HuH-7.5 (cell line): ENCODE measurements around the gene ZGPAT.

ENCODE experiments used
- DNase-seq: peaks from one replicate; pipeline ENCODE4 v3.0.0; 2011; ENCODE audit warnings: low spot score

The ZGPAT gene

DNA sequence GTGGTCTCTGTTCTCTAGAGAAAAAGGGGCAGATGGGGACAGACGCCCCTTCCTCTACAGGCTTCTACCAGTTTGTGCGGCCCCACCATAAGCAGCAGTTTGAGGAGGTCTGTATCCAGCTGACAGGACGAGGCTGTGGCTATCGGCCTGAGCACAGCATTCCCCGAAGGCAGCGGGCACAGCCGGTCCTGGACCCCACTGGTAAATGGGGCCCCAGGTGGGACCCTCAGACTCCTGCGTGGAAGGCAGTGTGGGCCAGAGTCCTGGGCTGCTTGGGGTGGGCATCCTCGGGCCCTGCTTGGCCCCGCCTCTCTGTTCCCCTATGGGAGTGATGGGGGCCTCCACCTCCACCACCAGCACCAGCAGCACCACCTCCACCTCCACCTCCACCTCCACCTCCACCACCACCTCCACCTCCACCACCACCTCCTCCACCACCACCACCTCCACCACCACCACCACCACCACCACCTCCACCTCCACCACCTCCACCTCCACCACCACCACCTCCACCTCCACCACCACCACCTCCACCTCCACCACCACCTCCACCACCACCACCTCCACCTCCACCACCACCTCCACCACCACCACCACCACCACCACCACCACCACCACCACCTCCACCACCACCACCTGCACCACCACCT lies 14.6 kb upstream of the ZGPAT start:
- DNase-seq: no peak

DNA sequence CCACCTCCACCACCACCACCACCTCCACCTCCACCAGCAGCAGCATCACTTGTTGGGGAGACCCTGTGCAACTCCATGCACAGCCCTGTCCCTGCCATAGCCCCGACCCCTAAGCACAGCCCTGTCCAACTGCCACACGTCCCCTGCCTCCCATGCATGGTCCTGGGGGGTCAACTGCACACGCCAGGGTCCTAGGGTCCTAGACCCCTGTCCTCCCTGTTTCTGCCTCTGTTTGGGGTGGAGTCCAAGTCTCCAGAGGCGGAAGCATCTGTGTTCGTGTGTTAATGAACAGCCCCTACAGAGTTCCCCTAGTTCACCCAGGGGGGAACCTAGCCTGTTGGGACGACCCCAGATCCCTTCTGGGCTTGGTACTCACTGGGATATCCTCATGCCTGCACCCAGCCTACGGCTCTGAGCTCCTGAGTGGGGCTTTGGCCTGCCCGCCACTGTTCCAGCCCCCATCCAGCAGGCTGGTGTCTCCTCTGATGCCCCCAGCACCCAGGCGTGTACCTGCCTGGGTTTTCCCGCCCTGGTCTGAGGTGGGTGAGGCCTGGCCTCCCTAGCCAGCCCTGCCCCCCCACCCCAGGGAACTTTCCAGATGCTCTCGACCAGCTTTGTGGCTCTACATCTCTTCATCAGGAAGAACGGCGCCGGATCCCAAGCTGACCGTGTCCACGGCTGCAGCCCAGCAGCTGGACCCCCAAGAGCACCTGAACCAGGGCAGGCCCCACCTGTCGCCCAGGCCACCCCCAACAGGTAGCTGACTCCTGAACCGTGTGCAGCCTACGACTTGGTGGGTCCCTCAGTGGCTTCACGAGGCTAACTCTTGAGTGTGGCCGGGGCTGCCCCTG lies 13.9 kb upstream of the ZGPAT start:
- DNase-seq: no peak

DNA sequence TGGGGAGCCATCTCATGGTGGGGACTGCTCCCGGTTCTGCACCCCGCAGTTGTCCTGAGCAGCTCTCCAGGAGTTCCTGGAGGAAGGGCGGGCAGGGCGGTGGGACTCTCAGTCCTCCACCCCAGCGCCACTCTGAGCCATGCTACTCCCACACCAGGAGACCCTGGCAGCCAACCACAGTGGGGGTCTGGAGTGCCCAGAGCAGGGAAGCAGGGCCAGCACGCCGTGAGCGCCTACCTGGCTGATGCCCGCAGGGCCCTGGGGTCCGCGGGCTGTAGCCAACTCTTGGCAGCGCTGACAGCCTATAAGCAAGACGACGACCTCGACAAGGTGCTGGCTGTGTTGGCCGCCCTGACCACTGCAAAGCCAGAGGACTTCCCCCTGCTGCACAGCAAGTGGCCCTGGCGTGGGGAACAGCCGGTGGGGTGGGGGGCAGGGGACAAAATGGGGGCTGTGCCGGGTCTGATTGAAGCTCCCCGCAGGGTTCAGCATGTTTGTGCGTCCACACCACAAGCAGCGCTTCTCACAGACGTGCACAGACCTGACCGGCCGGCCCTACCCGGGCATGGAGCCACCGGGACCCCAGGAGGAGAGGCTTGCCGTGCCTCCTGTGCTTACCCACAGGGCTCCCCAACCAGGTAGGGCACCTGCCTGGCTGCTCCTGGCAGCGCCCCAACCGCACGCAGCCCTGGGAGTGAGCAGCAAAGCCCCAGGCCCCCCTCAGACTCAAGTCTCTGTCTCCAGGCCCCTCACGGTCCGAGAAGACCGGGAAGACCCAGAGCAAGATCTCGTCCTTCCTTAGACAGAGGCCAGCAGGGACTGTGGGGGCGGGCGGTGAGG lies 13.0 kb upstream of the ZGPAT start:
- no peak for DNase-seq

DNA sequence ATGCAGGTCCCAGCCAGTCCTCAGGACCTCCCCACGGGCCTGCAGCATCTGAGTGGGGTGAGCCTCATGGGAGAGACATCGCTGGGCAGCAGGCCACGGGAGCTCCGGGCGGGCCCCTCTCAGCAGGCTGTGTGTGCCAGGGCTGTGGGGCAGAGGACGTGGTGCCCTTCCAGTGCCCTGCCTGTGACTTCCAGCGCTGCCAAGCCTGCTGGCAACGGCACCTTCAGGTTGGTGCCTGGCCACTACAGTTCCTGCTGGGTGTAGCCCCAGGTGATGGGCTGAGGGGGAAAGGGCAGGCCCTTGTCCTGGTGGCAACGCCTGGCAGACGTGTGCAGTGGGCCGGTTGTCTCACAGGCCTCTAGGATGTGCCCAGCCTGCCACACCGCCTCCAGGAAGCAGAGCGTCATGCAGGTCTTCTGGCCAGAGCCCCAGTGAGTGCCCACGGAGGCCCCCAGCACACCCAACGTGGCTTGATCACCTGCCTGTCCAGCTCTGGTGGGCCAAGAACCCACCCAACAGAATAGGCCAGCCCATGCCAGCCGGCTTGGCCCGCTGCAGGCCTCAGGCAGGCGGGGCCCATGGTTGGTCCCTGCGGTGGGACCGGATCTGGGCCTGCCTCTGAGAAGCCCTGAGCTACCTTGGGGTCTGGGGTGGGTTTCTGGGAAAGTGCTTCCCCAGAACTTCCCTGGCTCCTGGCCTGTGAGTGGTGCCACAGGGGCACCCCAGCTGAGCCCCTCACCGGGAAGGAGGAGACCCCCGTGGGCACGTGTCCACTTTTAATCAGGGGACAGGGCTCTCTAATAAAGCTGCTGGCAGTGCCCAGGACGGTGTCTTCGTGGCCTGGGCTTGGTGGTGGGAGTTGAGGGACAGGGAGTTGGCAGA lies 12.2 kb upstream of the ZGPAT start:
- no peak for DNase-seq

DNA sequence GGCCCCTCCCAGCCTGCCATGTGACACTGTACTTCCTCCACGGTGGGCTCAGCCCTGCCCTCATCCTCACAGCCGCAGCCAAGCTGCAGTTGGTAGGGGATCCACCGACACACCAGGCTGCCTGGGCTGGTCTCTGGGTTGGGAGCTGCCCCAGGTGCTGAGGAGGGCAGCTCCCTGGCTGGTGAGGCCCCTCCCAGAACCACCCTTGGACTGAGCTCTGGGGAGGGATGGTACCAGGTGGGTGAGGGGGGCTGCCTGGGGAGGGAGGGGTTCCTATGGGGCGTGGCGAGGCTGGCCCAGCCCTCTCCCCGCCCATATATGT lies 11.6 kb upstream of the ZGPAT start:
- no peak for DNase-seq

DNA sequence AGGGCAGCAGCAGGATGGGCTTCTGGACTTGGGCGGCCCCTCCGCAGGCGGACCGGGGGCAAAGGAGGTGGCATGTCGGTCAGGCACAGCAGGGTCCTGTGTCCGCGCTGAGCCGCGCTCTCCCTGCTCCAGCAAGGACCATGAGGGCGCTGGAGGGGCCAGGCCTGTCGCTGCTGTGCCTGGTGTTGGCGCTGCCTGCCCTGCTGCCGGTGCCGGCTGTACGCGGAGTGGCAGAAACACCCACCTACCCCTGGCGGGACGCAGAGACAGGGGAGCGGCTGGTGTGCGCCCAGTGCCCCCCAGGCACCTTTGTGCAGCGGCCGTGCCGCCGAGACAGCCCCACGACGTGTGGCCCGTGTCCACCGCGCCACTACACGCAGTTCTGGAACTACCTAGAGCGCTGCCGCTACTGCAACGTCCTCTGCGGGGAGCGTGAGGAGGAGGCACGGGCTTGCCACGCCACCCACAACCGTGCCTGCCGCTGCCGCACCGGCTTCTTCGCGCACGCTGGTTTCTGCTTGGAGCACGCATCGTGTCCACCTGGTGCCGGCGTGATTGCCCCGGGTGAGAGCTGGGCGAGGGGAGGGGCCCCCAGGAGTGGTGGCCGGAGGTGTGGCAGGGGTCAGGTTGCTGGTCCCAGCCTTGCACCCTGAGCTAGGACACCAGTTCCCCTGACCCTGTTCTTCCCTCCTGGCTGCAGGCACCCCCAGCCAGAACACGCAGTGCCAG lies 11.0 kb upstream of the ZGPAT start, which contains the start of gene TNFRSF6B:
Gene TNFRSF6B (plus strand): TSS at position 25 of the 729 bp plus-strand sequence. CDS start 116 bp downstream, at position 141.
- no peak for DNase-seq

DNA sequence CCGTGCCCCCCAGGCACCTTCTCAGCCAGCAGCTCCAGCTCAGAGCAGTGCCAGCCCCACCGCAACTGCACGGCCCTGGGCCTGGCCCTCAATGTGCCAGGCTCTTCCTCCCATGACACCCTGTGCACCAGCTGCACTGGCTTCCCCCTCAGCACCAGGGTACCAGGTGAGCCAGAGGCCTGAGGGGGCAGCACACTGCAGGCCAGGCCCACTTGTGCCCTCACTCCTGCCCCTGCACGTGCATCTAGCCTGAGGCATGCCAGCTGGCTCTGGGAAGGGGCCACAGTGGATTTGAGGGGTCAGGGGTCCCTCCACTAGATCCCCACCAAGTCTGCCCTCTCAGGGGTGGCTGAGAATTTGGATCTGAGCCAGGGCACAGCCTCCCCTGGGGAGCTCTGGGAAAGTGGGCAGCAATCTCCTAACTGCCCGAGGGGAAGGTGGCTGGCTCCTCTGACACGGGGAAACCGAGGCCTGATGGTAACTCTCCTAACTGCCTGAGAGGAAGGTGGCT lies 10.4 kb upstream of the ZGPAT start:
- peak; percentile 29 for DNase-seq

DNA sequence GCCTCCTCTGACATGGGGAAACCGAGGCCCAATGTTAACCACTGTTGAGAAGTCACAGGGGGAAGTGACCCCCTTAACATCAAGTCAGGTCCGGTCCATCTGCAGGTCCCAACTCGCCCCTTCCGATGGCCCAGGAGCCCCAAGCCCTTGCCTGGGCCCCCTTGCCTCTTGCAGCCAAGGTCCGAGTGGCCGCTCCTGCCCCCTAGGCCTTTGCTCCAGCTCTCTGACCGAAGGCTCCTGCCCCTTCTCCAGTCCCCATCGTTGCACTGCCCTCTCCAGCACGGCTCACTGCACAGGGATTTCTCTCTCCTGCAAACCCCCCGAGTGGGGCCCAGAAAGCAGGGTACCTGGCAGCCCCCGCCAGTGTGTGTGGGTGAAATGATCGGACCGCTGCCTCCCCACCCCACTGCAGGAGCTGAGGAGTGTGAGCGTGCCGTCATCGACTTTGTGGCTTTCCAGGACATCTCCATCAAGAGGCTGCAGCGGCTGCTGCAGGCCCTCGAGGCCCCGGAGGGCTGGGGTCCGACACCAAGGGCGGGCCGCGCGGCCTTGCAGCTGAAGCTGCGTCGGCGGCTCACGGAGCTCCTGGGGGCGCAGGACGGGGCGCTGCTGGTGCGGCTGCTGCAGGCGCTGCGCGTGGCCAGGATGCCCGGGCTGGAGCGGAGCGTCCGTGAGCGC lies 9.8 kb upstream of the ZGPAT start:
- DNase-seq: peak; percentile 52

DNA sequence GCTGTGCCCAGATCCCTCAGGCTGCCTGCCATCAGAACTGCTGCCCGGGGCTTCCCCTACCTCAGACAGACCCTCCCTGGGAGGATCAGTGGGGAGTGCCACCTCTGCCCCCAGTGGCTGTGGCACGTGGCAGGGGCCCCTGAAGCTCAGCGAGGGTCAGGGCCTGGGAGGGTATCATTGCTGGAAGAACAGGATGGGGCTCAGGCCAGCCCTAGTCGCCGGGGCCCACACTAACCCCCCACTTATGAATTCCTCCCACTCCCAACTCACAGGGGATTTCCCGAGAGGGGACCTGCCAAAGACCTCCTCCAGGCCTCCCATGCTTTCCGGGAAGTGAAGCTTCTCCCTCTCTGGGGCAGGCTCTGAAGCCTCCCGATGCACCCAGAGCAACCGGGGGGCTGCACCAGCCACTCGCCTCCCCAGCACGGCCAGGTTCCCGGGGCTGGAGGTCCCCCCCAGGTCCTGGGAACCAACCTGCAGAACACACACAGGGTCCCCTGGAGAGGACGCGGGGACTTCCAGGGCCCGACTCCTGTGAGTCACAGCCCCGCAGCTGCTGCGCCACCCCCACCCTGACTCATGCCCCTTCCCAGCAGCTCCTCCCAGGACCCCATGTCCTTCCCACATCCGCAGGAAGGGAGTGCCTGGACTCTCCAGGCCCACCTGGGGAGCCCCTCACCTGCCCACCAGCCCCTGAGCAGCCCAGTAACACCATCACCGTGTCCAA lies 8.9 kb upstream of the ZGPAT start:
- DNase-seq: peak; percentile 54

DNA sequence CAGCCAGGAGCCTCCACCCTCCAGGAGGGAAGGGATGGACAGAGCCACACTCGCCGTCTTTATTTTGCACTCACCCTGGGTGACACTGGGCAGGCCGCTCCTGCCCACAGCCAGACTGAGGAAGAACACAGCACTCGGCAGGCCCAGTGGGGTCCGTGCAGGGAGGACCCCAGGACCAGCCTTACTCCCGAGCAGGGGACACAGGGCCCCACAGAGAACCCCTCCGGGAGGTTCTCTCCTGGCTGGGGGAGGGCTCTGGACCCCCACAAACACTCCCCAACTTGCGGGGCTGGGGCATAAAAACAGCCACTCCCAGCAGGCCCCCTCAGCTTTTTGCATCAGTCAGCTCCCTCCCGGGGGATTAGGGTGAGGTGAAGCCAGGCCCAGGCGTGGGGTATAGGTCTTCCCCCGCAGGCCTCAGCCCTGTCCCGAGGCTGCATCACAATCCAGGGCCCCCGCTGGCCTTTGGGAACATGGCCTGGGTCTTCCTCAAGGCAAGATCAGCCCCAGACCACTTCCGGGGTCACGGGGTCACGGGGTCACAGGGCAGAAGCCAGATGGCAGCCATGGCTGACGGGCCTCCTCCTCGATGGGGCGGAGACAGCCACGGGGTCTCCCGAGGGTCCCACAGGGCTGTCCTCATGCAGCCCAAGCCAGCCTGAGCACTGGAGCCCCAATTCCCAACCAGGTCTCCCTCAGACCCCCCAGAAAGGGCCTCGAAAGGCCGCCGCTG lies 8.2 kb upstream of the ZGPAT start:
- DNase-seq: peak; percentile 19

DNA sequence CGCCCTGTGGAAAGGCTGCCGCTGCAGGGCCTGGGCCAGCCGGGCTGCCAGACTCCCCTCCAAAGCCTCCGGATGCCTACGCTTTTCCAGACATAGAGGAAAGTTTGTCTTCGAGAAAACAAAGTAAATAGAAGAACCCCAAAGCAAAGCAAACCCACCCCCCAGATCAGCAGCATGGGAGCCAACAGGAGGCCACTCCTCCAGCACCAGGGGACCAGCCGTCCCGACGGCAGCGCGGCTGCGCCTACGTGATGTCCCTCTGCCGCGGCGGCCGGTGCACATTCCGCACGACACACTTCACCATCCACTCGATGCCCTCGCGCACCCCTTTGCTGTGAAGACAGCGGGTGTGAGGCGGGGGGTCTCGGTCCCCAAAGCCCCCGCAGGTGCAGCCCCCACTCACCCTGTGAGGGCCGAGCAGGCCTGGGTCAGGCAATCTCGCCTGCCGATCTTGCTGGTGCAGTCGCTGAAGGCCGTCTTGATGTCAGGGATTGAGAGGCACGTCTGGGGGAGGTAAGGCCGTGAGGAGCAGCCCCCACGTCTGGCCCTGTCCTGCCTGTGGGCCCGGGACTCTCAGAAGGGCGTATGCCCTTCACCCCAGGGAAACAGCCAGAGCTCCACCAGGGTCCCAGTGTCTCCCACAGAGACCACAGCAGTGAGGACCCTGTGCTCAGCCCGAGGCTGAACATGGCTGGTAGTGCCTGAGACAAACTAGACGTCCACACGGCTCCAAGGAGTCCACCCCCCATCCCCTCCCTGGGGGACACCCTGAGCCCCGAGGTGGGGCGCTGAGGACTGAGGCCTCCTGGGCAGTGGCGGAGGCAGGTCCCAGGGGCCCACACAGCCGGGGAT lies 7.4 kb upstream of the ZGPAT start:
- DNase-seq: peak; percentile 25

DNA sequence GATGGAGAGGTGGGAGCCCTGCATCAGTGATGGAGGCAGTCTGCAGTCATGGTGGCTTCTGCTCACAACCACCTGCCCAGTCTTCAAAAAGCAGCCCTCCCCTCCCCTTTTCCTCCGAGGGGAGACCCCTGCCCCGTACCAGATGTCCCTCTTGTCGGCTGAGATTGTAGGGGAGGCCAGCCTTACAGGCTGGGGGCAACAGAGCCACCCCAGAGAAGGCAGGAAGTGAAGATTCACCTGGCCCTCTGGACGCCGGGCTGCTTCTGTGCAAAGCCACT lies 6.8 kb upstream of the ZGPAT start:
- DNase-seq: no peak

DNA sequence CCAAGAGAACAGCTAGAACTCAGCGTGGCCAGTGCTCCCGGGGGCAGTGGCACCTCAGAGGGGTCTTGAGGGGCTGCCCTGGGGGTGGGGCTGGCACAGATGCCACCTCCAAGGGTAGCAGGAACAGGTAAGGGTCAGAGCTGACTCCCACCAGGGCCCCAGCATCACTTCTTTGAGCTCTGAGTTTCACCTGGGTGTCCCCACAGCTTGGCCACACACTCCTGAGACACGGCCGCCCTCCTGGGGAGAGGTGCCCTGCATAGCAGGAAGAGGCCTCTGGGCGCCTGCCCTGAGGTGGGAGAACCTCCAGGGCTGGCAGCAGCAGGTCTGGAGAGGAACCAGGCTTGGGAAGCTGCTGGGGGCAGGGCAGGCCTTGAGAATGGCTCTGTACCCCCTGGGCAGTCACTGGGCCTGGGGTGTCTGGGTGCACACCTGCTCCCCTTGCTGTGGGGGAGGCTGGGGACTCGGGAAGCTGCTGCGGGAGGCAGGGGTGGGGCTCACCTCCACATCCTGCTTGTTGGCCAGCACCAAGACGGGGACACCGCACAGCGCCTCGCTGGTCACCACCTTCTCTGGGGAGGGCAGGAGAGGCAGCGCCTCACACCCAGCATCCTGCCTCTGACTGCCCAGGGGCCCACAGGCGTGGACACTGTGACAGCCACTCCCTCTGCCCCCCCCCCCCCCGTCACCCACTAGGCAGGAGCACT lies 6.4 kb upstream of the ZGPAT start:
- DNase-seq: peak; percentile 22

DNA sequence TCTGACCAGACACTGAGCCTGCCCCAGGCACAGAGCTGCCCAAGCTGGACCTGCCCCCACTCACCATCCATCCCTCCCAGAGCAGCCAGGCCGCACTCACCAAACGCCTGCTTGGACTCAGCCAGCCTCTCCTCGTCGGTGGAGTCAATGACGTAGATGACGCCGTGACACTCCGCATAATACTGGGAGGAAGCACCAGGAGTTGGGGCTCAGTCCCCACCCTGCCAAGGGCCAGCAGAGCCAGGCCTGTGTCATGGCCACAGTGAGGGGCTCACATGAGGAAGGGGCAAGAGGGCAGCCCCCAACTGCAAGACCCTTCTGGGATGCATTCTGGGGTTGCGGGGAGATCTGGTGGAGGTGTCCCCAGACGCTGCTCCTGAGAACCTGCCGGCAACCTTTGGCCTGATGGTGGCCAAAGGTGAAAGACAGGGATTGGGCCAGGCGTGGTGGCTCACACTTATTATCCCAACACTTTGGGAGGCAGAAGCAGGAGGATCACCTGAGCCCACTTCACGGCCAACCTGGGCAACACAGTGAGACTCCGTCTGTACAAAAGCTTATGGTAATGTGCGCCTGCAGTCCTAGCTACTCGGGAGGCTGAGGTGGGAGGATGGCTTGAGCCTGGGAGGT lies 5.7 kb upstream of the ZGPAT start:
- DNase-seq: no peak

DNA sequence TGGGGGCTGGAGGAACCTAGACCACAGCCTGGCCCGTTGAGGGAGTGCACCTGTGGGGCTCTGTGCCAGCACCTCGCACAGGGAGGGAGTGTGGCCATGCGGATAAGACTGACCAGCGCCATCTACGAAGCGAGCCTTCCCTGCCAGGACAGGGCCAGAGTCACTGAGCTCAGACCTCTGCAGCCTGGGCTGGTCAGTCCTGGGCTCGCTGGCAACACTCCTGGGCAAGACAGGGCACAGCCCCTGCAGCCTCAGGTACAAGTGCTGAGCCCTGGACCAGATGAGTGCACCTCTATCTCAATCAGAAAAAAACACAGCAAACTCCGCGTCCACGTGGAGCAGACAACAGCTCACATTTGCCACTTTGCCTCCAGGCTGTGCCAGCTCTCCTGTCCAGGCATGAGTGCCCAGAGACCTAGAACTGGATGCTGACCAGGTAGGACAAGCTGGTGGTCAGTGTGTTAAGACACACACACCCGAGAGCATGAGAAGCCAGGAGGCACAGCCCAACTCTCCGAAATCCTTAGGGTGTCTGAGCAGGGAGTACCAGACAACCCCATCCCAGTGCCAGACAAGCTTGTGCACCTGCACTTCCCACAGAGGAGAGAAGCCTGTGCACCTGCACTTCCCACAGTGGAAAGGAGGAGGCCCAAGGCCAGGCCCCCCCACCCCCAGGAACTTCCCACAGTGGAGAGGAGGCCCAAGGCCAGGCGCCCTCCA lies 4.9 kb upstream of the ZGPAT start:
- DNase-seq: no peak

DNA sequence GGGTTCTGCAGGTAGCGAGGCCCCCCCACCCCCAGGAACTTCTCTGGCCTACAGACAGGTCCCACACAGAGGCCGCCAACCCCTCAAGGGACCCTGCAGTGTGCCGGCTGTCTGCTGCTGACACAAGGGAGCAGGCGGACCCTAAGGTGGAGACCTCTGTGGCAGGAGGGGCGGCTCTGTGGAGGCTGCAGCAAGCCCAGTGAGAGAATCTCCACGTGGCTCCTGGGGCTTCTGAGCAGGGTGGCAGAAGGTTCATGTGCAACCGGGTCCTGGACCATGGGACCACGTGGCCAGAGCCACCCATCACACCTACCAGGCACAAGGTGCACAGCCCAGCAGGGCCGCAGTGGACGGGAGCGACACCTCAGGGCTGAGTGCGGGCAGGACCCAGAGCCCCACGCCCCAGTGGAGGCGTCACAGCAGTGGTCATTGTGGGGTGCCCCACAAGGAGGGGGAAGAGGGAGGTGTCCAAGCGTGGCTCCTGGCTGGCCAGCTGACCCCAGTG lies 4.3 kb upstream of the ZGPAT start:
- no peak for DNase-seq
